GM19467 (cell line): ENCODE measurements around the gene SLAMF1.
"Not testable (repeated sequence)": the region's sequence is repeated elsewhere in the genome, so short reads cannot be mapped to it uniquely, and the experiment has no call there.

Experiments used
- ATAC-seq: cut with Tn5 transposase; IDR thresholded peaks from one replicate; pipeline ENCODE4 v1.9.1; 2021; ENCODE audit warnings: mild to moderate bottlenecking, moderate library complexity; ENCODE audit not compliant: unreplicated experiment

The SLAMF1 gene

GRCh38 chr1:160665330-160666078 lies 18.7 kb upstream of the SLAMF1 start:
- no peak for ATAC-seq

GRCh38 chr1:160664573-160665051 lies 17.8 kb upstream of the SLAMF1 start:
- no peak for ATAC-seq

- no peak for ATAC-seq
Observed at GRCh38 chr1:160662910-160663309, 16.1 kb upstream of the SLAMF1 start.

GRCh38 chr1:160659566-160659965 lies 12.7 kb upstream of the SLAMF1 start:
- ATAC-seq: no peak

GRCh38 chr1:160658814-160659193 lies 12.0 kb upstream of the SLAMF1 start:
- no peak for ATAC-seq

- no peak for ATAC-seq
Observed at GRCh38 chr1:160658162-160658813, 11.4 kb upstream of the SLAMF1 start.

- ATAC-seq: no peak
Observed at GRCh38 chr1:160657250-160657781, 10.5 kb upstream of the SLAMF1 start.

GRCh38 chr1:160656737-160657136 lies 9.9 kb upstream of the SLAMF1 start:
- no peak for ATAC-seq

- ATAC-seq: no peak
Observed at GRCh38 chr1:160653620-160654016, 6.8 kb upstream of the SLAMF1 start.

GRCh38 chr1:160652924-160653619 lies 6.2 kb upstream of the SLAMF1 start:
- ATAC-seq: no peak

GRCh38 chr1:160652065-160652641 lies 5.3 kb upstream of the SLAMF1 start:
- not testable (repeated sequence) for ATAC-seq

GRCh38 chr1:160651433-160652064 lies 4.7 kb upstream of the SLAMF1 start:
- ATAC-seq: no peak

GRCh38 chr1:160647329-160647720 lies 481 bp upstream of the SLAMF1 start:
- ATAC-seq: peak; percentile 9

GRCh38 chr1:160646180-160646579 lies 664 bp downstream of the SLAMF1 start:
- no peak for ATAC-seq

GRCh38 chr1:160645386-160646130 lies 1.3 kb downstream of the SLAMF1 start:
- ATAC-seq: no peak

GRCh38 chr1:160644399-160644798 lies 2.4 kb downstream of the SLAMF1 start:
- no peak for ATAC-seq

GRCh38 chr1:160643138-160643537 lies 3.7 kb downstream of the SLAMF1 start:
- ATAC-seq: no peak

- no peak for ATAC-seq
Observed at GRCh38 chr1:160642281-160642644, 4.6 kb downstream of the SLAMF1 start.

- ATAC-seq: no peak
Observed at GRCh38 chr1:160641323-160642280, 5.2 kb downstream of the SLAMF1 start.
